Retinal pigment epithelial cell (primary cell): ENCODE results near the gene PTPRK.

ENCODE experiments used
- DNase-seq: peaks from one replicate; pipeline ENCODE4 v3.0.0-alpha.2; 2010; ENCODE audit warnings: low read depth
- H3K4me3 ChIP-seq: 2 replicates; pipeline ENCODE4 v1.5.1; 2011; ENCODE audit warnings: mild to moderate bottlenecking, low read length, control low read depth, moderate library complexity
- CTCF ChIP-seq: conservative IDR thresholded peaks from 2 replicates; pipeline ENCODE4 v1.5.1; 2011; ENCODE audit warnings: low read depth, low read length, control low read depth, inconsistent platforms

The PTPRK gene

GRCh38 chr6:128186729-128187128 lies 333.7 kb downstream of the PTPRK start:
- H3K4me3 ChIP-seq, result no peak overlapping the region
- TF ChIP-seq CTCF, result no peak
- no peak for DNase-seq

GRCh38 chr6:128179876-128180438 lies 340.4 kb downstream of the PTPRK start:
- no peak overlapping the region for H3K4me3 ChIP-seq
- DNase-seq, result no peak
- no peak for TF ChIP-seq CTCF

GRCh38 chr6:128174724-128175123 lies 345.7 kb downstream of the PTPRK start:
- TF ChIP-seq CTCF, result no peak
- H3K4me3 ChIP-seq, result no peak overlapping the region
- no peak for DNase-seq

- no peak overlapping the region for H3K4me3 ChIP-seq
- no peak for DNase-seq
- no peak for TF ChIP-seq CTCF
Observed at GRCh38 chr6:128172752-128173682, 347.4 kb downstream of the PTPRK start.

- no peak for TF ChIP-seq CTCF
- no peak for DNase-seq
Observed at GRCh38 chr6:128172081-128172480, 348.3 kb downstream of the PTPRK start.

GRCh38 chr6:128171182-128171581 lies 349.2 kb downstream of the PTPRK start:
- TF ChIP-seq CTCF, result no peak

More at GRCh38 chr6:128172081-128172480, 348.3 kb downstream of the PTPRK start:
- no peak overlapping the region for H3K4me3 ChIP-seq

GRCh38 chr6:128168244-128168643 lies 352.2 kb downstream of the PTPRK start:
- no peak overlapping the region for H3K4me3 ChIP-seq
- no peak for DNase-seq
- TF ChIP-seq CTCF, result no peak

More at GRCh38 chr6:128171182-128171581, 349.2 kb downstream of the PTPRK start:
- no peak for DNase-seq
- no peak overlapping the region for H3K4me3 ChIP-seq
